ENCODE measurements around the gene SLC35G1. TPM values are rescaled to one million over a fixed set of nuclear protein-coding genes. Genes with fewer than 3 reads are reported as not detected.

The SLC35G1 gene
- total RNA-seq, 1 experiment from 2014 or later, result 3.6 TPM

GRCh38 chr10:93913706-93914105 lies 19.9 kb downstream of the SLC35G1 start:
- no TSS peak for BruUV-seq (replicated peaks)
- Mint-ChIP-seq H3K9me3 (ENCODE audit: low read depth, unreplicated experiment) (no peaks in the 10 kb centered on the region), H3K27ac (ENCODE audit: unreplicated experiment) (no peak overlapping the region), H3K36me3 (ENCODE audit: insufficient read depth, unreplicated experiment) (no peaks in the 10 kb centered on the region), H3K27me3 (ENCODE audit: unreplicated experiment) (no peaks in the 10 kb centered on the region), H3K4me3 (ENCODE audit: low read depth, unreplicated experiment) (no peak overlapping the region), H3K4me1 (ENCODE audit: low read depth, unreplicated experiment) (no peaks in the 10 kb centered on the region)
- DNase-seq, result no peak
- TF ChIP-seq CTCF (IDR thresholded peaks at IDR 0.05; ENCODE audit: unreplicated experiment), result no peak
- intact Hi-C loops (cut with micrococcal nuclease; ENCODE audit: unreplicated experiment), result loop anchor here (10.0 kb wide), 1 partner anchor 531 kb away; no protein-coding TSS in a partner anchor
- CTCF ChIA-PET, result no interaction called here

GRCh38 chr10:93915598-93915997 lies 21.8 kb downstream of the SLC35G1 start:
- intact Hi-C loops (cut with micrococcal nuclease; ENCODE audit: unreplicated experiment), result loop anchor here (5.0 to 10.0 kb wide), 2 partner anchors 312 to 529 kb away; no protein-coding TSS in a partner anchor
- no peak for TF ChIP-seq CTCF (IDR thresholded peaks at IDR 0.05; ENCODE audit: unreplicated experiment)
- H3K36me3 Mint-ChIP-seq (ENCODE audit: insufficient read depth, unreplicated experiment), result no peaks in the 10 kb centered on the region
- BruUV-seq (replicated peaks), result no TSS peak
- DNase-seq, result no peak
- no peaks in the 10 kb centered on the region for H3K9me3 Mint-ChIP-seq (ENCODE audit: low read depth, unreplicated experiment)
- no peak overlapping the region for H3K4me3 Mint-ChIP-seq (ENCODE audit: low read depth, unreplicated experiment)
- no peaks in the 10 kb centered on the region for H3K27me3 Mint-ChIP-seq (ENCODE audit: unreplicated experiment)
- H3K27ac Mint-ChIP-seq (ENCODE audit: unreplicated experiment), result no peak overlapping the region
- CTCF ChIA-PET, result interaction anchor here (2.4 kb wide), 1 partner anchor 405 kb away, joined by 38 read pairs; no protein-coding TSS in a partner anchor
- no peaks in the 10 kb centered on the region for H3K4me1 Mint-ChIP-seq (ENCODE audit: low read depth, unreplicated experiment)

- DNase-seq, result no peak
- CTCF ChIA-PET, result interaction anchor here (0.6 to 2.4 kb wide), 15 partner anchors 8 to 528 kb away, joined by 3 to 38 read pairs (median 3); no protein-coding TSS in a partner anchor
- H3K4me1 Mint-ChIP-seq (ENCODE audit: low read depth, unreplicated experiment), result no peaks in the 10 kb centered on the region
- no peaks in the 10 kb centered on the region for H3K27me3 Mint-ChIP-seq (ENCODE audit: unreplicated experiment)
- BruUV-seq (replicated peaks), result no TSS peak
- intact Hi-C loops (cut with micrococcal nuclease; ENCODE audit: unreplicated experiment), result loop anchor here (1.0 to 10.0 kb wide), 3 partner anchors 311 to 528 kb away; no protein-coding TSS in a partner anchor
- TF ChIP-seq CTCF (IDR thresholded peaks at IDR 0.05; ENCODE audit: unreplicated experiment), result peak; percentile 36
- H3K4me3 Mint-ChIP-seq (ENCODE audit: low read depth, unreplicated experiment), result no peak overlapping the region
- no peak overlapping the region for H3K27ac Mint-ChIP-seq (ENCODE audit: unreplicated experiment)
- H3K36me3 Mint-ChIP-seq (ENCODE audit: insufficient read depth, unreplicated experiment), result no peaks in the 10 kb centered on the region
- H3K9me3 Mint-ChIP-seq (ENCODE audit: low read depth, unreplicated experiment), result no peaks in the 10 kb centered on the region
Measured at GRCh38 chr10:93916257-93917063, 22.7 kb downstream of the SLC35G1 start.

GRCh38 chr10:93917064-93917391 lies 23.2 kb downstream of the SLC35G1 start:
- CTCF ChIA-PET, result interaction anchor here (0.6 to 2.4 kb wide), 14 partner anchors 9 to 527 kb away, joined by 3 to 38 read pairs (median 4); no protein-coding TSS in a partner anchor
- intact Hi-C loops (cut with micrococcal nuclease; ENCODE audit: unreplicated experiment), result loop anchor here (5.0 to 10.0 kb wide), 2 partner anchors 310 to 528 kb away; no protein-coding TSS in a partner anchor
- BruUV-seq (replicated peaks), result no TSS peak

More at GRCh38 chr10:93917064-93917391, 23.2 kb downstream of the SLC35G1 start:
- no peaks in the 10 kb centered on the region for H3K9me3 Mint-ChIP-seq (ENCODE audit: low read depth, unreplicated experiment)
- no peaks in the 10 kb centered on the region for H3K27me3 Mint-ChIP-seq (ENCODE audit: unreplicated experiment)
- H3K4me3 Mint-ChIP-seq (ENCODE audit: low read depth, unreplicated experiment), result no peak overlapping the region
- TF ChIP-seq CTCF (IDR thresholded peaks at IDR 0.05; ENCODE audit: unreplicated experiment), result no peak
- no peak overlapping the region for H3K27ac Mint-ChIP-seq (ENCODE audit: unreplicated experiment)
- H3K36me3 Mint-ChIP-seq (ENCODE audit: insufficient read depth, unreplicated experiment), result no peaks in the 10 kb centered on the region
- H3K4me1 Mint-ChIP-seq (ENCODE audit: low read depth, unreplicated experiment), result no peaks in the 10 kb centered on the region
- no peak for DNase-seq

Measured in Calu3 (cell line).